ENCODE results near the gene CDC42BPG.

Gene CDC42BPG

GRCh38 chr11:64854534-64855502 lies 10.4 kb upstream of the CDC42BPG start:
- no peak overlapping the region for H3K4me3 ChIP-seq (ENCODE audit: low read depth, low read length, poor library complexity, severe bottlenecking)
- peaks cover 80% of the 10 kb centered on the region for H3K4me1 ChIP-seq (ENCODE audit: insufficient read depth, low read length, severe bottlenecking)
- H3K4me2 ChIP-seq (ENCODE audit: low read length) = peak overlapping the region; percentile 51; the same call in 1 of the 2 replicates
- peaks cover 6% of the 10 kb centered on the region; the same call in 1 of the 2 replicates for H3F3A ChIP-seq (ENCODE audit: insufficient read depth, low read length)
- no peak overlapping the region for H2AFZ ChIP-seq (ENCODE audit: low read length)
- H4K20me1 ChIP-seq (ENCODE audit: insufficient read depth, low read length) = no peaks in the 10 kb centered on the region
- no peaks in the 10 kb centered on the region for H3K9me2 ChIP-seq (ENCODE audit: low read depth, low read length)
- no peaks in the 10 kb centered on the region for H3K9me3 ChIP-seq (ENCODE audit: low read length)
- peak overlapping the region; percentile 98 for H3K27ac ChIP-seq (ENCODE audit: low read depth, low read length, poor library complexity, severe bottlenecking)
- no peaks in the 10 kb centered on the region for H3K27me3 ChIP-seq (ENCODE audit: insufficient read depth, low read length)
- no peak for TF ChIP-seq EZH2 (IDR thresholded peaks at IDR 0.05; ENCODE audit: borderline replicate concordance, low read length)
- peaks cover 58% of the 10 kb centered on the region for H3K36me3 ChIP-seq (ENCODE audit: insufficient read depth, low read length)
- H3K79me2 ChIP-seq (ENCODE audit: insufficient read depth, low read length) = no peaks in the 10 kb centered on the region
- H3K9ac ChIP-seq (ENCODE audit: low read length) = no peak overlapping the region

- peak overlapping the region; percentile 56 for H3K9ac ChIP-seq (ENCODE audit: low read length)
- peak overlapping the region; percentile 51 for H3K4me2 ChIP-seq (ENCODE audit: low read length)
- no peaks in the 10 kb centered on the region for H3K9me3 ChIP-seq (ENCODE audit: low read length)
- no peaks in the 10 kb centered on the region for H3K9me2 ChIP-seq (ENCODE audit: low read depth, low read length)
- peak overlapping the region; percentile 98 for H3K27ac ChIP-seq (ENCODE audit: low read depth, low read length, poor library complexity, severe bottlenecking)
- H4K20me1 ChIP-seq (ENCODE audit: insufficient read depth, low read length) = no peaks in the 10 kb centered on the region
- H3K27me3 ChIP-seq (ENCODE audit: insufficient read depth, low read length) = no peaks in the 10 kb centered on the region
- no peaks in the 10 kb centered on the region for H3K79me2 ChIP-seq (ENCODE audit: insufficient read depth, low read length)
- TF ChIP-seq EZH2 (IDR thresholded peaks at IDR 0.05; ENCODE audit: borderline replicate concordance, low read length) = no peak
- TF ChIP-seq CTCF (IDR thresholded peaks at IDR 0.05; ENCODE audit: low read length) = no peak
- no peak overlapping the region for H2AFZ ChIP-seq (ENCODE audit: low read length)
- H3K36me3 ChIP-seq (ENCODE audit: insufficient read depth, low read length) = peaks cover 54% of the 10 kb centered on the region
- peaks cover 6% of the 10 kb centered on the region; the same call in 1 of the 2 replicates for H3F3A ChIP-seq (ENCODE audit: insufficient read depth, low read length)
- H3K4me3 ChIP-seq (ENCODE audit: low read depth, low read length, poor library complexity, severe bottlenecking) = peak overlapping the region; percentile 16
- peaks cover 80% of the 10 kb centered on the region for H3K4me1 ChIP-seq (ENCODE audit: insufficient read depth, low read length, severe bottlenecking)
These were observed 9.7 kb upstream of the CDC42BPG start for GRCh38 chr11:64854157-64854533.

- H4K20me1 ChIP-seq (ENCODE audit: insufficient read depth, low read length) = no peaks in the 10 kb centered on the region
- no peaks in the 10 kb centered on the region for H3K79me2 ChIP-seq (ENCODE audit: insufficient read depth, low read length)
- no peaks in the 10 kb centered on the region for H3K9me3 ChIP-seq (ENCODE audit: low read length)
- H3K4me2 ChIP-seq (ENCODE audit: low read length) = peak overlapping the region; percentile 51
- peaks cover 80% of the 10 kb centered on the region for H3K4me1 ChIP-seq (ENCODE audit: insufficient read depth, low read length, severe bottlenecking)
- H3F3A ChIP-seq (ENCODE audit: insufficient read depth, low read length) = peaks cover 6% of the 10 kb centered on the region; the same call in 1 of the 2 replicates
- no peak overlapping the region for H2AFZ ChIP-seq (ENCODE audit: low read length)
- H3K27me3 ChIP-seq (ENCODE audit: insufficient read depth, low read length) = no peaks in the 10 kb centered on the region
- H3K9me2 ChIP-seq (ENCODE audit: low read depth, low read length) = no peaks in the 10 kb centered on the region
- H3K36me3 ChIP-seq (ENCODE audit: insufficient read depth, low read length) = peaks cover 50% of the 10 kb centered on the region
- H3K27ac ChIP-seq (ENCODE audit: low read depth, low read length, poor library complexity, severe bottlenecking) = peak overlapping the region; percentile 98
- peak overlapping the region; percentile 16 for H3K4me3 ChIP-seq (ENCODE audit: low read depth, low read length, poor library complexity, severe bottlenecking)
- H3K9ac ChIP-seq (ENCODE audit: low read length) = peak overlapping the region; percentile 56
- no peak for TF ChIP-seq CTCF (IDR thresholded peaks at IDR 0.05; ENCODE audit: low read length)
- TF ChIP-seq EZH2 (IDR thresholded peaks at IDR 0.05; ENCODE audit: borderline replicate concordance, low read length) = no peak
These were observed 9.3 kb upstream of the CDC42BPG start for GRCh38 chr11:64853709-64854108.
